Non-pigmented ciliary epithelial cell (primary cell): ENCODE results near the gene BCAP31.
"Not testable (repeated sequence)": the region's sequence is repeated elsewhere in the genome, so short reads cannot be mapped to it uniquely, and the experiment has no call there.

Source experiments
- DNase-seq: peaks from one replicate; pipeline ENCODE4 v3.0.0-alpha.2; 2010; ENCODE audit warnings: low read depth

The BCAP31 gene

GRCh38 chrX:153733651-153734240 is 9.6 kb upstream of the BCAP31 start:
- no peak for DNase-seq

- no peak for DNase-seq
These were observed 8.2 kb upstream of the BCAP31 start for GRCh38 chrX:153732401-153732800.

- no peak for DNase-seq
These were observed 7.6 kb upstream of the BCAP31 start for GRCh38 chrX:153731845-153732215.

GRCh38 chrX:153731117-153731844 is 7.1 kb upstream of the BCAP31 start:
- DNase-seq: no peak

DNA sequence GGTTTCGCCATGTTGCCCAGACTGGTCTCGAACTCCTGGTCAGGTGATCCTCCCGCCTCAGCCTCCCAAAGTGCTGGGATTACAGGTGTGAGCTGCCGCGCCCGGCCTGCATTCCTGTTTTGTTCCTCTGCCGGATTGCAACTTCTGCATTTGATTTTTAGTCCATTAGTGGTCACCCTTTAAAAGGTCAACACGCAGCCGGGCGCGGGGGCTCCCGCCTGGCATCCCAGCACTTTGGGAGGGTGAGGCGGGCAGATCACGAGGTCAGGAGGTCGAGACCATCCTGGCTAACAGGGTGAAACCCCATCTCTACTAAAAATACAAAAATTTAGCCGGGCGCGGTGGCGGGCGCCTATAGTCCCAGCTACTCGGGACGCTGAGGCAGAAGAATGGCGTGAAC is 5.9 kb upstream of the BCAP31 start:
- not testable (repeated sequence) for DNase-seq

- no peak for DNase-seq
These were observed 4.9 kb upstream of the BCAP31 start for GRCh38 chrX:153728951-153729631.

- no peak for DNase-seq
These were observed 3.9 kb upstream of the BCAP31 start for GRCh38 chrX:153728095-153728494.

GRCh38 chrX:153727123-153727931 is 3.1 kb upstream of the BCAP31 start:
- DNase-seq: no peak

DNA sequence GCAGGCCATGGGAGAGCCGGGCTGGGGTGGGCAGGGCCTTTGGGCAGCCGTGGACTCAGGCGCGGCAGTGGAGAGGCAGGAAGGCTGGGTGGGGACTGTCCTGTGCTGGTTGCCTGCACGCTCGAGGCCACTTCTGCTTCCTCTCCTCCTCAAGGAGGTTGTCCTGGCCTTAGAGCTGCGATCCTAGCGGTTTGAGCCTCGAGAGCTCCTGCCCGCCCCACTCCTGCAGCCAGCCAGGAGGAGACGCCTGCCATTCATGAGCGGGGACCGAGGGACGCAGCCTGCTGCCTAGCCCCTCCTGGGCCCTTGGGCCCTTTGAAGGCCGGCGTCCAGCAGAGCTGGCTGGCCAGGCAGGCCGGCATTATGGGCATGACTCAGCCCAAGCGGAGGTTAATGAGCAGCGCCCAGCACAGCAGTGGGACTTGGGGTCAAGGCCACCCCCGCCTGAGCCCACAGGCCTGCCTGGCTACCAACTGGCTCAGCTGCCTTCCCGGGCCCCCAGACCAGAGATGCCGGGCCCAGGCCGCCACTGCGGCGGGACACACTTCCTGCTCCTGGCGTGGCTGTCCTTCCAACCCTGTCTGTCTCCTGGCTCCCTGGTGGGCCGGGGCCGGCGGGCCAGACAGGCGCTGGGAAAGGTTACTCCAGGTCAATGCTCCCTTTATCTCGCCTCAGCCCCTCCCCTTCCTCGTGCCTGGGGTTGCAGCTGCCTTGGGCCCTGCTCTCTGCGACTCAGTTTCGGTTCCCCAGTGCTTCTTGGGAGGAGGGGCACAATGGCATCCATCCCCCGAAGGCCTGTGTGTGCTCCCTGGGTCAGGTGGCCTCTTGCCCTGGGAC is 2.3 kb upstream of the BCAP31 start:
- DNase-seq: no peak

- no peak for DNase-seq
These were observed 1.7 kb upstream of the BCAP31 start for GRCh38 chrX:153725832-153726285.

DNA sequence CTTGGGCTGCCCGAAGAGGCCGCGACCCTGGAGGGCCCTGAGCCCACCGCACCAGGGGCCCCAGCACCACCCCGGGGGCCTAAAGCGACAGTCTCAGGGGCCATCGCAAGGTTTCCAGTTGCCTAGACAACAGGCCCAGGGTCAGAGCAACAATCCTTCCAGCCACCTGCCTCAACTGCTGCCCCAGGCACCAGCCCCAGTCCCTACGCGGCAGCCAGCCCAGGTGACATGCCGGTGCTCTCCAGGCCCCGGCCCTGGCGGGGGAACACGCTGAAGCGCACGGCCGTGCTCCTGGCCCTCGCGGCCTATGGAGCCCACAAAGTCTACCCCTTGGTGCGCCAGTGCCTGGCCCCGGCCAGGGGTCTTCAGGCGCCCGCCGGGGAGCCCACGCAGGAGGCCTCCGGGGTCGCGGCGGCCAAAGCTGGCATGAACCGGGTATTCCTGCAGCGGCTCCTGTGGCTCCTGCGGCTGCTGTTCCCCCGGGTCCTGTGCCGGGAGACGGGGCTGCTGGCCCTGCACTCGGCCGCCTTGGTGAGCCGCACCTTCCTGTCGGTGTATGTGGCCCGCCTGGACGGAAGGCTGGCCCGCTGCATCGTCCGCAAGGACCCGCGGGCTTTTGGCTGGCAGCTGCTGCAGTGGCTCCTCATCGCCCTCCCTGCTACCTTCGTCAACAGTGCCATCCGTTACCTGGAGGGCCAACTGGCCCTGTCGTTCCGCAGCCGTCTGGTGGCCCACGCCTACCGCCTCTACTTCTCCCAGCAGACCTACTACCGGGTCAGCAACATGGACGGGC is 1.0 kb upstream of the BCAP31 start:
- no peak for DNase-seq

DNA sequence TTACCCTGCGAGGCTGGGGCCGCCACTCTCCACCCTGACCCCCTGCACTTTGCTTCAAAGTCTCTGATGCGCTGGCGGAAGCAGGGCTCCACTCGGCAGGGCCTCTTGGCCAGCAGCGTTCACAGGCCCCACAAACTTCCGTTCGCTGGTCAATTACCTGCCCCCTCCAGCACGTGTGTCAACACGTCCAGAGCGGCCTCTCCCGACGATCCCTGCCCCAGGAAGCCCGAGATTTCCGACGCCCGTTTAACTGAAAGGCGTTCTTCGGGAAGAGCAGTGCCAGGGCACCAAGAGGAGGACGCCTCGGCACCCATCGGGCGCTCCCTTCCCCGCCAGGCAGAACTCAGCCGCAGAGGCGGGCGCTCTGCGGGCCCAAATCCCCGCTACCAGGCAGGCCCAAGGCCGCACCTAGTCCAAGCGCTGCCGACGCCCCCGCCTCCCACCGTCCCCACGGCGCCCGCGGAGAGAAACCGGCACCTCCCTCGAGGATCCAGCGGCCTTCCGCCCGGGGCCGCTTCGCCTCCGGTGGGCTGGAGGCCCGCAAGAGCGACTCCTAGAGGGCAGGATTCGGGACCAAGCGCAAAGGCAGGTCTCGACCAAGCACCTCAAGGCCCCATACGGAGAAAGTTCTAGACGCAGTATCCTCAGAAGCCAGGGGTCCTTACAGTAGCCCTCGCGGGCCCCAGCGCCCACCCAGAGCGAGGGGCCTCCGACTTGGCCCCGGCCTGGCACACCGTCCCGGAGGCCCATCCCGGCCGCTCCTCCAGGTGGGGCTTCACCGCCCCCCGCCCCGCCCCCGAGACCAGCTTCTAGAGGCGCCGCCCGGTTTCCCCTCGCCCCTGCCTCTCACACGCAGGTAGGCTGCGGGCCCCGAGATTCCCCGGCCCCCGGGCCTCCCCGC is 586 bp downstream of the BCAP31 start:
- no peak for DNase-seq

GRCh38 chrX:153722704-153723350 is 1.4 kb downstream of the BCAP31 start:
- DNase-seq: no peak

- DNase-seq: no peak
These were observed 4.5 kb downstream of the BCAP31 start for GRCh38 chrX:153719701-153720100.

- DNase-seq: no peak
These were observed 4.9 kb downstream of the BCAP31 start for GRCh38 chrX:153719238-153719637.

- DNase-seq: no peak
These were observed 6.7 kb downstream of the BCAP31 start for GRCh38 chrX:153717445-153717844.

- DNase-seq: no peak
These were observed 9.9 kb downstream of the BCAP31 start for GRCh38 chrX:153714256-153714655.

GRCh38 chrX:153709726-153710674 is 14.2 kb downstream of the BCAP31 start:
- no peak for DNase-seq
